NCI-H774 (cell line): ENCODE measurements around the gene FOXI3.
"Not testable (repeated sequence)": the region's sequence is repeated elsewhere in the genome, so short reads cannot be mapped to it uniquely, and the experiment has no call there.

ENCODE experiments used
- DNase-seq: peaks from one replicate; lab custom pipeline; 2025; lab: John Stamatoyannopoulos, UW

FOXI3 gene

DNA sequence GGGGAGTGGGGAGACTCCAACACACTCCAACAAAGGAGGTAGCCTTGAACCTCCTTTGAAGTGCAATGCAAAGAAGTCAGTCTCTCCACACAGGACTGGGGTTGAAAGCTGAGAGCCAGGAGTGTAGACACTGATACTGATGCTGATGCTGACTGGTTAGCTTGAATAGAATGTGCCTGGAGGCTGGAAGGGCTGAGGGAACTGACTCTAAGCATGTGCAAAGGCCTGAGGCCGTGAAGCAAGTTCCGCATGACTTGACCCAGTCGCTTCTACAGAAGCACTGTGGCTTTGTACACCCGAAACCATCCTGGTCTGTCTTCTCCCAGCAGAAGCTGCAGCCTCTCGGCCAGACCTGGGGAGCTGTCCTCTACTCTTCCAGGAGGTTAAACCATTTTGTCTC, 10.4 kb downstream of the FOXI3 start:
- no peak for DNase-seq

DNA sequence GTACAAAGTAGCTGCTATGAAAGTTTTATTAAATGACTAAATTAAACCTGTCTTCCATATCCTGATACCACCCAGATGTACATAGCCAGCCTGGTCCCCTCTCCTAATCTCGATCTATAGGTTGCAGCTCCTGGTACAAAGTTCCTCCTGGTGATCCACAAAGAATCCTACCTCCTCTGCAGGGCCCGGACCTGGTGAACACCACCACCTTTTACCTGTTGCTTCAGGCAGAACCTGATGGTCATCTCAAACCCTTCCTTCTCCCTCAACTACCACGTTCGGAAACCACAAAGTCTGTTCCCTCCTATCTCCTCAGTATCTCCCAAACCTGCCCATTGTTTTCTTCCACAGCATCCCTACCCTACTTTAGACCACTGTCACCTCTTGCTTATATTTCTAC, 15.5 kb downstream of the FOXI3 start:
- DNase-seq, result no peak

DNA sequence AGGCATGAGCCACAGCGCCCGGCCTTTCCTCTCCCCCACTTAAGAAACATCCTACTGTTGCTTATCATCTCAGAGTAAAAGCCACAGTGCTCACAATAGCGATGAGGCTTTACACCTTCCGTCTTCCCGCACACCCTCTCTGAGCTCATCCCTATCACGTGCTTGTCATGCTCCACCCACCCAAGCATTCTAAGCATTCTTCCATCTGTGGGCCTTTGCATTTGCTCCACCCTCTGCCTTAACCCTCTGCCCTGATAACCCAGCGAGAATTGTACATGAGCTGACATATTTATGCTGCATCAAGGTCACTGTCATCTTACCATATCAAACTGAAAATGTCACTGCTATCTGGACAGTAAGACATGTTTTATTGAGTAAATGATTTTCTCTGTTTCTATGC, 22.6 kb downstream of the FOXI3 start:
- no peak for DNase-seq

DNA sequence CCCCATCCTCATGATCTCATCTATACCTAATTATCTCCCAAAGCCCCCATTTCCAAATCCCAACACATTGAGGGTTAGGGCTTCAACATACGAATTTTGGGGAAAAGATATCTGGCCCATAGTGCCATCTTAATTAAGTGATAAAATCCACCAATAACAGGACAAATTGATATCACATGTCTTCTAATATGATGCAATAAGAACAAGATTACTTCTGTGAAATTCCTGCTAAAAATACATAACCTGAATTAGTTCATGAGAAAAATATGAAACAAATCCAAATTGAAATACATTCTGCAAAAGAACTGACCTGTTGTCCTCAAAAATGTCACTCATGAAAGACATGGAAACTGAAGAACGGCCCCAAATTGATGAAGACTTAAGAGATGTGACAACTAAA, 28.8 kb downstream of the FOXI3 start:
- DNase-seq, result no peak

DNA sequence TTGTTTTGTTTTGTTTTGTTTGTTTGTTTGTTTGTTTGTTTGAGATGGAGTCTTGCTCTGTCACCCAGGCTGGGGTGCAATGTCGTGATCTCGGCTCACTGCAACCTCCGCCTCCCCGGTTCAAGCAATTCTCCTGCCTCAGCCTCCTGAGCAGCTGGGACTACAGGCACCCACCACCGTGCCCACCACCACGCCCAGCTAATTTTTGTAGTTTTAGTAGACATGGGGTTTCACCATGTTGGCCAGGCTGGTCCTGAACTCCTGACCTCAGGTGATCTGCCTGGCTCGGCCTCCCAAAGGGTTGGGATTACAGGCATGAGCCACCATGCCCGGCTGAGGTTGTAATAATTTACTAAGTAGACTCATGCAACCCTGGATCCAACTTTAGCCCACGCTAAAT, 33.4 kb downstream of the FOXI3 start:
- DNase-seq, result not testable (repeated sequence)

DNA sequence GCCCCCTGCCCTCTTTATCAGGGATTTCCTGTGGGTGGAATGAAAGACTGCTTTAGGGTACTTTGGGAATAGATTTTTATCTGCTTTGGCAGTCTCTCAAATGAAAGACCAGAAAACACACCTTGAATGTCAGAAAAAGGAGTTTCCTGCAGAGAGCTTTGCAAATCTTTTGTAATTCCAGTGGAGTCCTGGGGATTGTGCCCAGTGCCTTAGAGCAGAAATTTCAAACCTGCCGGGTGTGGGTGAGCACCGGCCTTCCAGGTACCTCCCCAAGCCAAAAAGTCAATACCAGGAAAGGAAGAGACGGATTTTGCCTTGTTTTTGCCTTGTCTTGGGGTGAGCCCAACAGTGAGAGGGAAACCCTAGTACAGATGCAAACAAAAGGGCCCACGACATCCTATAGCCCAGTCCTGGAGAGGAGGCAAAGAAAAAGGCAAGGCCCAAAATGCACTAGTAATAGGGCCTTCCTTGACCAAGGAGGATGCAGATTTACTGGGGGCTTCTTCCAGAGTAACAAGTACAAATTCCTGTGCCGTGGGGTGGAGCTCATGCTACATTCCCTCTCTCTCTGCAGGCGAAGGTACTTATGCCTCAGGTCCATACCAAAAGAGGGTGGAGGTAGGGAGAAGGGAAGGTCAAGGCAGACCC, 36.4 kb downstream of the FOXI3 start:
- DNase-seq, result no peak

DNA sequence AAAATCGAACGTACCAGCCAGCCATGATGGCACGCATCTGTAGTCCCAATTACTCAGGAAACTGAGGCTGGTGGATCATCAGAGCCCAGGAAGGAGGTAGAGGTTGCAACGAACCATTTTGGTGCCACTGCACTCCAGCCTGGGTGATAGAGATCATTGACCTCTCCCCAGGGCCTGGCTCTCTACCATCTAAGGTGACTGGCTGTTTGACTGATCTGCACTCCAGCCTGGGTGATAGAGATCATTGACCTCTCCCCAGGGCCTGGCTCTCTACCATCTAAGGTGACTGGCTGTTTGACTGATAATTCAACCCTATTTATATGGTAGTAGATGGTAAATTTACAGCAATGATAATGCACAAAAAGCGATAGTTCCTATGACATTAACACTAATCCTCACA, 43.6 kb downstream of the FOXI3 start:
- DNase-seq, result not testable (repeated sequence)

DNA sequence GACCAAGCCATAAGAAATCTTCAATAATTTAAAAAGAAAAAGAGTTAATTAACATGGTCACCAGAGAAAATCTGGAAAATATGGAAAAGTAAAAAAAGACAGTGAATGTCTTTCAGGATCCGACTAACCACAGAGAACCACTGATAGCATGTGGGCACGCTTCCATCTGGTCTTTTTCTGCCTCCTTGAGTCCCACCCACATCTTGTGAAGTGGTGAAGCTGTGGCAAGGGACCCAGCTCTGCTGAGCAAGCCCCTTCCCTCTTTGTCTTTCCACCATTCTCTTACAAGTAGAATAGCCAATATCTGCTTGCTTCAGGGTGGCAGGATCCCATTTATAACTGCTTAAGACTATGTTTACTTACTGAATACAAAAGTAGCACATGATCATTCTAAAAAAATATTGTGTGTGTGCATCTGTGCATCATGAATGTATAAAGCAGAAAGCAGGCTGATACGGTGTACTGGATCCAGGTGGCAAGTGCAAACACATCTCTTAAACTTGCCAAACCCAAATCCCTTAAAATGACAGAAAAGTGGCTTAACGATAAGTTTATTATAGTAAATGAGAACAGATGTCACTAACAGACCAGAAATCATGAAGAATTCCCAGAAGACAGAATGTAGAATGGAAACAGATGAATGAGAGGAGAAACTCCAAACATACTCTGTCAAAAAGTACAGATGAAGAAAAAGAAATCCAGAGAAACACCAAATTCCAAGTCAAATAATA, 52.3 kb downstream of the FOXI3 start:
- DNase-seq, result no peak

DNA sequence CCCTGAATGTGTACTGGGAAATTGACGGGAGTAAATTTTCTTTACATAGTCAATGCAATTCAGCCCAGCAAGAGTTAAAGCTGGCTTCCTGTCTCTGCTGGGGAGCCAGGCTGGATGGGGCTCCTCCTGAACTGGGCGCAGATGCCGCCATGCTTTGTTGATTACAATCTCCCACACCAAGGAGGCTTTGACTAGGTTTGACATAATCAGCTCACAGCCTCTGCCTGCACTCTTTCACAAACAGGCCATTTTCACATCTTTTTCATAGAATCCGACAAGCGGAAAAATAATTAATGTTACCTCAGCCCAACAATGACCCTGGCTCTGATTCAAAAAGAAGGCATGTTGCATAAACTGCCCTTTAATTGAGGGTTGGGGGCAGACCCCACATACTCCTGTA, 54.3 kb downstream of the FOXI3 start:
- DNase-seq, result no peak
